Vagina (tissue), 2 donors: ENCODE measurements around the gene KCND2.

ENCODE experiments used
- CTCF ChIP-seq, 3 experiments: fragments of 450-650 bp in 2 of 3; fragments of 200-600 bp in 1 of 3; sonication (generic) in 1 of 3; IDR thresholded peaks; one replicate each; pipeline ENCODE4 v1.5.1; 2017 to 2019; ENCODE audit warnings: antibody characterized with exemption in 3 of 3, mild to moderate bottlenecking in 2 of 3, moderate library complexity in 2 of 3
- POLR2A ChIP-seq, 2 donors: fragments of 450-650 bp; IDR thresholded peaks; one replicate each; pipeline ENCODE4 v1.6.1; 2017; ENCODE audit warnings: antibody characterized with exemption in 2 of 2, mild to moderate bottlenecking in 2 of 2, moderate library complexity in 2 of 2

GRCh38 chr7:120460949-120461348 lies 188.0 kb downstream of the KCND2 start:
- TF ChIP-seq CTCF (IDR thresholded peaks at IDR 0.05) (no peak), POLR2A (IDR thresholded peaks at IDR 0.05) (no peak)
